ENCODE data around the gene CDK2. TPM values are rescaled to one million over a fixed set of nuclear protein-coding genes. Genes with fewer than 3 reads are reported as not detected.
A peak's percentile ranks its signal among the peaks of the same experiment; 100 is the strongest.
"Not testable (repeated sequence)": the region's sequence is repeated elsewhere in the genome, so short reads cannot be mapped to it uniquely, and the experiment has no call there.

The CDK2 gene
- total RNA-seq: 25.7 TPM

GRCh38 chr12:55966408-55967281 is at the start of gene CDK2:
Gene CDK2, plus strand, starts transcription at chr12:55966830. Its CDS starts 179 bp downstream, at chr12:55967009.
- DNase-seq: peak; percentile 88

GRCh38 chr12:55919032-55919431 is 47.6 kb upstream of the CDK2 start:
- not testable (repeated sequence) for DNase-seq

- DNase-seq: no peak
Observed at GRCh38 chr12:55922126-55922525, 44.5 kb upstream of the CDK2 start.

GRCh38 chr12:55923648-55924047 is 43.0 kb upstream of the CDK2 start:
- DNase-seq: not testable (repeated sequence)

- DNase-seq: no peak
Observed at GRCh38 chr12:55925371-55925770, 41.3 kb upstream of the CDK2 start.

- no peak for DNase-seq
Observed at GRCh38 chr12:55925870-55926737, 40.5 kb upstream of the CDK2 start.

- peak; percentile 96 for DNase-seq
Observed at GRCh38 chr12:55926738-55927587, 39.7 kb upstream of the CDK2 start.

GRCh38 chr12:55927588-55928502 is 38.8 kb upstream of the CDK2 start, which contains the start of gene PYM1:
Gene PYM1, minus strand, starts transcription at chr12:55927894. Its CDS starts 133 bp downstream, at chr12:55927761.
- DNase-seq: peak; percentile 63

- DNase-seq: no peak
Observed at GRCh38 chr12:55929306-55929791, 37.3 kb upstream of the CDK2 start.

- peak; percentile 92 for DNase-seq
Observed at GRCh38 chr12:55930771-55931316, 35.8 kb upstream of the CDK2 start, which contains the start of gene DGKA. Gene DGKA, plus strand, starts transcription at chr12:55931162. Its CDS starts 5,342 bp downstream, at chr12:55936504.

GRCh38 chr12:55931317-55931779 is 35.3 kb upstream of the CDK2 start:
- no peak for DNase-seq

GRCh38 chr12:55931780-55932550 is 34.7 kb upstream of the CDK2 start:
- peak; percentile 41 for DNase-seq

GRCh38 chr12:55932551-55932910 is 34.1 kb upstream of the CDK2 start:
- DNase-seq: peak; percentile 29

GRCh38 chr12:55933169-55933798 is 33.3 kb upstream of the CDK2 start:
- DNase-seq: no peak

GRCh38 chr12:55933799-55934742 is 32.6 kb upstream of the CDK2 start:
- DNase-seq: no peak

GRCh38 chr12:55934773-55935172 is 31.9 kb upstream of the CDK2 start:
- DNase-seq: no peak

- DNase-seq: no peak
Observed at GRCh38 chr12:55935738-55936151, 30.9 kb upstream of the CDK2 start.

GRCh38 chr12:55937981-55938380 is 28.6 kb upstream of the CDK2 start:
- DNase-seq: no peak
